Astrocyte of the spinal cord (primary cell): ENCODE measurements around the gene MTUS2.

ENCODE experiments used
- DNase-seq: peaks from one replicate; pipeline ENCODE4 v3.0.0; 2011; ENCODE audit warnings: low read depth, low spot score
- H3K4me3 ChIP-seq: 2 replicates; pipeline ENCODE4 v1.5.1; 2011; ENCODE audit warnings: low read depth, mild to moderate bottlenecking, low read length, moderate library complexity
- in situ Hi-C: cut with HindIII; loops from 2 replicates; pipeline ENCODE4 v1.10.0; 2017; ENCODE audit warnings: low sequenced_read_pairs
- TF ChIP-seq, protein P1 (sequence below): IDR thresholded peaks from 2 replicates; pipeline ENCODE4 v1.5.1; 2012; ENCODE audit warnings: low read depth, mild to moderate bottlenecking, low read length, inconsistent platforms

MTUS2 gene

DNA sequence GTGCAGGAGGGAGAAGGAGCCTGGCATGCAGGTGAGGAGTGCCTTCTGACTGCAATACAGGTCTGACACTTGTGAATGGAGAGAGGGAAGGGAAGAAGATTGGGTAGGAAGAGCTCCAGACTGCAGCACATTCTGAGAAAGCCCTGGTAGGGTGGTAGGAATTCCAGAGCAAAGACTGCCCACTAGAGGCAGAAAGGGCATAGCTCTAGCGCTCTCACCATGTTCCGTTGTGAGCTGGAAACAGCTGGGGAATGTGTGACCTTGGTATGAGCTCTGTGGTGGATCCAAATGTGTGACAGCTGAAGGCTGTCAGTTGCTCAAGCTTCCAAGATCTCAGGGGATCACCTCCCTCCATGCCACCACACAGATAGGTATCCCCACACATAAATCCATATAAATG is 2.9 kb upstream of the MTUS2 start:
- DNase-seq, result no peak
- no peak overlapping the region for H3K4me3 ChIP-seq
- in situ Hi-C loops, result no loop called here
- TF ChIP-seq, protein P1, sequence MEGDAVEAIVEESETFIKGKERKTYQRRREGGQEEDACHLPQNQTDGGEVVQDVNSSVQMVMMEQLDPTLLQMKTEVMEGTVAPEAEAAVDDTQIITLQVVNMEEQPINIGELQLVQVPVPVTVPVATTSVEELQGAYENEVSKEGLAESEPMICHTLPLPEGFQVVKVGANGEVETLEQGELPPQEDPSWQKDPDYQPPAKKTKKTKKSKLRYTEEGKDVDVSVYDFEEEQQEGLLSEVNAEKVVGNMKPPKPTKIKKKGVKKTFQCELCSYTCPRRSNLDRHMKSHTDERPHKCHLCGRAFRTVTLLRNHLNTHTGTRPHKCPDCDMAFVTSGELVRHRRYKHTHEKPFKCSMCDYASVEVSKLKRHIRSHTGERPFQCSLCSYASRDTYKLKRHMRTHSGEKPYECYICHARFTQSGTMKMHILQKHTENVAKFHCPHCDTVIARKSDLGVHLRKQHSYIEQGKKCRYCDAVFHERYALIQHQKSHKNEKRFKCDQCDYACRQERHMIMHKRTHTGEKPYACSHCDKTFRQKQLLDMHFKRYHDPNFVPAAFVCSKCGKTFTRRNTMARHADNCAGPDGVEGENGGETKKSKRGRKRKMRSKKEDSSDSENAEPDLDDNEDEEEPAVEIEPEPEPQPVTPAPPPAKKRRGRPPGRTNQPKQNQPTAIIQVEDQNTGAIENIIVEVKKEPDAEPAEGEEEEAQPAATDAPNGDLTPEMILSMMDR, result no peak

DNA sequence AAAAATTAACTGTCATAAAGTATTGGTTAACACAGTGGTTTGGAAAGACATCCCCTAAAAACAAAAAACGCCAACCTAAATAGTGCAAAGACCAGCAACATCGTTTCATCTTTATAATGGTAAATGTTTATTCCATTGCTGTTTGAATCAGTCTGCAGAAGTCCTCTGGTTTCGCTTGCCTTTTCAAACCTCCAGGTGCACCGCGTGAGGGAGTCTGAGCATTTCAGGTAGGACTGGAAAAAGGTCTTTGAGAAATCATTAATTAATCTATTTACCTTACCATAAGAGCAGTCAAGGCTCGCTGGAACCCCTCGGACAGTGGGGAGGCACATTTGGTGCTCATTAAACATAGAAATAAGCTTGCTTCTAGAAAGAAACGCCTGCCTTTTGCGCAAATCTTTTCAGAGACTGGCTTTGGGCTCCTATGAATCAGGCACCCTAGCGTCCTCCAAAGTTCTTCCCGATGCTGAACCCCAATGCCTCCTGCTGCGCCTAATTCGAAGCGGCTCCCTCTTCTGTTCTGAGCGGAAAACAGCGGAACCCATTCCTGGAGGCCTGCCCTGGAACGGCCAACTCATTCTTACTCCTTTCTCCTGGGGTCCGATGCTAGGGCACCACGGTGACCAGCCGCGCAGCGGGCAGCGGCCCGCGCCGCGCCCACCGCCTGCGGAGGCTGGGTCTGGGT is 951 bp upstream of the MTUS2 start:
- in situ Hi-C loops, result no loop called here
- DNase-seq, result peak; percentile 12
- H3K4me3 ChIP-seq, result peak overlapping the region; percentile 20
- TF ChIP-seq, protein P1, result no peak

DNA sequence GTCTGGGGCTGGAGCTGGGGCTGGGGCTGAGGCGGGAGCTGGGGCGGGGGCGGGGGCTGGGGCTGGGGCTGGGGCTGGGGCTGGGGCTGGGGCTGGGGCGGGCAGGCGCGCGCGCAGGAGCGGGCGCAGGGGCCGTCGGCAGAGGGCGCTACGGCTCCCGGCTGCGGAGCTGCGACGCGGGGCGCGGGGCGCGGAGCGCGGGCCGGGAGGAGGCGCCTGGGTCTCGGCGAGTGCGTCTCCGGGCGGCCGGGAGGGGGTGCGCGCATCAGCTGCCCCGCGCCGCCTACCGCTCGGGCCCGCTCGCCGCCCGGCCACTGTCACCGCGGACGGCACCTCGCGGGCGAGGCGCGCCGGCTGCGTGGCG is 422 bp upstream of the MTUS2 start:
- in situ Hi-C loops, result no loop called here
- DNase-seq, result no peak
- no peak overlapping the region for H3K4me3 ChIP-seq

DNA sequence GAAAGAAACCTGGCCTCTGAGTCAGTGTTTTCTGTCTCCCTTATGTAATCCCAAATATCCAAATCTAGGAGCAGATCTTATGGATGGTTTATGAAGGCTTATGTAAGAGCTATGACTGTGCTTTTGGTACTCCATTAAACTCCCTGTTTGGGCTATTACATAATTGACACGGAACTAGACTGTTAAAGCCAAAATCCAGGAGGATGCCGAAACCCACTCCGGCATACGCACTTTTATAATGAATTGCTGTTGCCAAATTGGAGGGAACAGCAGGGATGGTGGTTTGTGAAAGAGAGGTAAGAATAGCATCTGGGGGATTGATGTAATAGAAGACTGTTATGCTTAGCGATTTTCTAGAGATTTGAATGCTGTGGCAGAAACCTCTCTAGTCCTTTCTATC is 2.0 kb downstream of the MTUS2 start:
- in situ Hi-C loops, result no loop called here

More for the DNA sequence above, 422 bp upstream of the MTUS2 start:
- TF ChIP-seq, protein P1, result peak; percentile 20

DNA sequence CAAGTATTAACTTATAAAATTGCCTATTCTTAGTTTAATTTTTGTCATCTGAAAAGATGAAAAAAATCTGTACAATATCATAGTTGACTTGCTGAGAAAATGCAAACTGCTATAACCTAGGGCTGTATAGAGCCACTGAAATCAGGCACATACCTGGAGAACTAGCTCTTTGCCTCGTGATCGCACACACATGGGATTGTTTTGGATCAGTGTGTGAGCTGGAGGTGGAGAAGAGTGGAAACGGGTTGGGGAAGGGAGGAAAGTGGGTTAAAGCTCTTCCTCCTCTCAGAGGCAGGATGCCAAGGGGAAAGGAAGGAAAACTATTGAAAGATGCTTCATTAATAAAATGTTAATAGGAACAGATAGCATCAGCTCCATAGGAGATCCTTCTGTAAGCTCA is 2.7 kb downstream of the MTUS2 start:
- H3K4me3 ChIP-seq, result no peak overlapping the region
- no peak for DNase-seq
- in situ Hi-C loops, result no loop called here
- TF ChIP-seq, protein P1, result no peak

More for the DNA sequence above, 2.0 kb downstream of the MTUS2 start:
- H3K4me3 ChIP-seq, result no peak overlapping the region
- DNase-seq, result no peak
- TF ChIP-seq, protein P1, result no peak

DNA sequence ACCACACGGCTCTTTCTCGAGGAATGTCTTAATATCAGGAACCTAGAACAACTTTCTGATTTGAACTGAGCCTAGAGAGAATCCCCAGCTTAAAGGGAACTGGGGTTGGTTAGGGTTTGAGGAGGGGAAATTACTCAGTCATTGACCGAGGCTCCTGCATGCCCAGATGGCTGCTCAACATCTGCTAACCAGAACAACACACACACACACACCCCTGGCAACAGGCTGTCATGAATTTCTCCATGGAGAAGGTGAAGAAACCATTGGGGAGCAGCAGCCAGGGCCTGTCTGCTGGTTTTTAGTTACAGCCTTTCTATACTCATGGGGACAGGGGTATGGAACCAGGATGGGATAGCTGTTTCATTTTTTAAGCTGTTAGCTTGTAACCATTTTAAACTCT is 5.2 kb downstream of the MTUS2 start:
- no peak overlapping the region for H3K4me3 ChIP-seq
- TF ChIP-seq, protein P1, result no peak
- DNase-seq, result no peak
- in situ Hi-C loops, result no loop called here
